ENCODE results near the gene FKBP3. TPM values are rescaled to one million over a fixed set of nuclear protein-coding genes. Genes with fewer than 3 reads are reported as not detected.

Gene FKBP3
- total and polyA plus RNA-seq, 2 of the 13 experiments (the other 11 are each of a cell fraction or from before 2014, with no cell fraction given) = 57.0 to 87.6 TPM

- no peak for TF ChIP-seq RBM39 (IDR thresholded peaks at IDR 0.05; ENCODE audit: low read depth, low read length, poor library complexity, severe bottlenecking)
- peaks cover 9 to 76% of the 10 kb centered on the region in 2 experiments for H3K36me3 ChIP-seq (replicated peaks in 1 of 2; ENCODE audit: control insufficient read depth in 1 of 2, insufficient read depth in 2 of 2, low read length in 2 of 2)
- H3K9me3 ChIP-seq (ENCODE audit: low read length) = no peaks in the 10 kb centered on the region
- in situ Hi-C loops (cut with HindIII; ENCODE audit: extremely low pct_ligation_motif_present, low pct_unique_long_range_greater_than_20kb) = no loop called here
- H2AFZ ChIP-seq (ENCODE audit: low read length) = no peak overlapping the region
- no peak overlapping the region for H3K4me2 ChIP-seq (ENCODE audit: low read depth, low read length)
- no peaks in the 10 kb centered on the region for H3K79me2 ChIP-seq (ENCODE audit: insufficient read depth, low read length)
- no peak overlapping the region for H3K27ac ChIP-seq (ENCODE audit: extremely low read length, insufficient read depth, low read length)
- no peak for ATAC-seq
- 100% methylated on average over 1 of the region's 1 CpG for WGBS (ENCODE audit: low lambda C conversion rate)
- no peaks in the 10 kb centered on the region for H3K4me1 ChIP-seq (ENCODE audit: insufficient read depth, low read length)
- no peak overlapping the region for H3K4me3 ChIP-seq (replicated peaks in 1 of 3; ENCODE audit: insufficient read depth in 1 of 3, low read depth in 2 of 3, low read length in 3 of 3)
- no peak for DNase-seq (ENCODE audit: low spot score)
- no peaks in the 10 kb centered on the region for H3K27me3 ChIP-seq (ENCODE audit: control insufficient read depth in 1 of 2, insufficient read depth in 2 of 2, low read length in 2 of 2)
- ChIA-PET CTCF (ENCODE audit: low intra/inter-chr PET ratio, low total read pairs) (no interaction called here), POLR2A (no interaction called here)
- no peak overlapping the region for H3K9ac ChIP-seq (ENCODE audit: insufficient read depth, low read depth, low read length)
- FAIRE-seq = no peak
- no peaks in the 10 kb centered on the region for H4K20me1 ChIP-seq (ENCODE audit: insufficient read depth, low read length)
- intact Hi-C loops (cut with micrococcal nuclease; ENCODE audit: unreplicated experiment) = no loop called here
- BruUV-seq (replicated peaks) = TSS peak; percentile 23
Measured at GRCh38 chr14:45104561-45104960, 29.7 kb downstream of the FKBP3 start.

GRCh38 chr14:45103806-45104205, 30.5 kb downstream of the FKBP3 start:
- Histone ChIP-seq H3K4me1 (ENCODE audit: insufficient read depth, low read length) (no peaks in the 10 kb centered on the region), H2AFZ (ENCODE audit: low read length) (no peak overlapping the region), H3K4me2 (ENCODE audit: low read depth, low read length) (no peak overlapping the region), H3K79me2 (ENCODE audit: insufficient read depth, low read length) (no peaks in the 10 kb centered on the region), H4K20me1 (ENCODE audit: insufficient read depth, low read length) (no peaks in the 10 kb centered on the region), H3K27ac (ENCODE audit: extremely low read length, insufficient read depth, low read length) (no peak overlapping the region), H3K27me3 (ENCODE audit: control insufficient read depth in 1 of 2, insufficient read depth in 2 of 2, low read length in 2 of 2) (no peaks in the 10 kb centered on the region), H3K9ac (ENCODE audit: insufficient read depth, low read depth, low read length) (no peak overlapping the region), H3K4me3 (replicated peaks in 1 of 3; ENCODE audit: insufficient read depth in 1 of 3, low read depth in 2 of 3, low read length in 3 of 3) (no peak overlapping the region), H3K9me3 (ENCODE audit: low read length) (no peaks in the 10 kb centered on the region), H3K36me3 (replicated peaks in 1 of 2; ENCODE audit: control insufficient read depth in 1 of 2, insufficient read depth in 2 of 2, low read length in 2 of 2) (peaks cover 9 to 73% of the 10 kb centered on the region in 2 experiments)
- no peak for FAIRE-seq
- no TSS peak for BruUV-seq (replicated peaks)
- ChIA-PET POLR2A (no interaction called here), CTCF (ENCODE audit: low intra/inter-chr PET ratio, low total read pairs) (no interaction called here)
- in situ Hi-C loops (cut with HindIII; ENCODE audit: extremely low pct_ligation_motif_present, low pct_unique_long_range_greater_than_20kb) = no loop called here
- ATAC-seq = no peak
- intact Hi-C loops (cut with micrococcal nuclease; ENCODE audit: unreplicated experiment) = no loop called here
- DNase-seq (ENCODE audit: low spot score) = no peak
- TF ChIP-seq CENPX (CRISPR knock-in tag; IDR thresholded peaks at IDR 0.05) (no peak), ZNF501 (CRISPR knock-in tag; IDR thresholded peaks at IDR 0.05) (no peak), ZNF207 (IDR thresholded peaks at IDR 0.05; ENCODE audit: borderline replicate concordance) (no peak), PHF5A (CRISPR knock-in tag; IDR thresholded peaks at IDR 0.05; ENCODE audit: low read depth, unreplicated experiment) (no peak), ZNF430 (CRISPR knock-in tag; IDR thresholded peaks at IDR 0.05) (no peak), ATRX (CRISPR knock-in tag; IDR thresholded peaks at IDR 0.05; ENCODE audit: borderline replicate concordance) (no peak), KAT7 (CRISPR knock-in tag; IDR thresholded peaks at IDR 0.05; ENCODE audit: borderline replicate concordance) (no peak), NFAT5 (CRISPR knock-in tag; IDR thresholded peaks at IDR 0.05) (no peak), ZNF510 (CRISPR knock-in tag; IDR thresholded peaks at IDR 0.05; ENCODE audit: low read depth) (no peak), HOMEZ (CRISPR knock-in tag; IDR thresholded peaks at IDR 0.05; ENCODE audit: low read depth) (no peak), NFKB2 (CRISPR knock-in tag; IDR thresholded peaks at IDR 0.05; ENCODE audit: borderline replicate concordance) (no peak)
